GM19099 (cell line): ENCODE measurements around the gene FMN1.

Experiments
- POLR2A ChIP-seq: IDR thresholded peaks from 3 replicates; pipeline ENCODE4 v1.6.1; 2011; ENCODE audit warnings: low read depth; ENCODE audit not compliant: insufficient read length; ENCODE audit errors: extremely low read depth

The FMN1 gene

DNA sequence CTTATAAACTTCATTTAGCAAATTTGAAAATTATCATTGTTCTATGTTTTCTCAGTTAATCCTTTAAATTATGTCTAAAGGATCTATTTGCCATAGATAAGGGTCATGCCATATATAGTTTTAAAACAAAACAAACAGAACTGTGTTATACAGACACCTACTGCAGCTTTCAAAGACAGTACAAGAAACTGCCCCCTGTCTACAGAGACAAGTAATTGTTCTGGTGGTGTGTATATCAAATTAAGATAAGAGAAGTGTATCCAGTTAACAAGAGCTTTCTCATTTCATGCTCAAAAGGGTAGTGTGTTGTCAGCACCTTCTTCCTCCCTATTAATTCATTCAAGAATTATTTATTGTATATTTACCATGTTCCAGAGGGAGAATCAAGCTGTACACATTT is 201.2 kb downstream of the FMN1 start:
- no peak for TF ChIP-seq POLR2A

DNA sequence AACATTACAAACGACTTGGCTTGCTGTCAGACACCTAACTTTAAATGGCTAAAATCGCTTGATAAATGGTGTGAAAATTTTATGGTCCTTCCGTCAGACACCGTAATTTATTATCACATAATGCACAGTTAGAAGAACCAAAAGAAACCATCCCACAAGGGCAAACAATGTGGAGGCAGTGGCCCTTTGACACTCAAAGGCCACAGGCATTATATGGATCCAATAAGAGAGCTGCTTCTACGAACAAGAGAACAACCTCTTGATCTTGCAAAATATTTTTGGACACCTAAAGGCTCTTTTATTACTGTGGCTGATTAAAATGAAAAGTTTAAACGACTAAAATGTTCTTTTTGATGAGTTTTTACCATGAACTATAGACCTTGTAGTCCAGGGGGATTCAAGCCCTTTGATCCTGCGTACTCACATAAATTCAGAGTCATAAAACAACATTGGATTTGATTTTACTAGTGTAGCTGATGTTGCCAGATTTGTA is 202.8 kb downstream of the FMN1 start:
- no peak for TF ChIP-seq POLR2A

DNA sequence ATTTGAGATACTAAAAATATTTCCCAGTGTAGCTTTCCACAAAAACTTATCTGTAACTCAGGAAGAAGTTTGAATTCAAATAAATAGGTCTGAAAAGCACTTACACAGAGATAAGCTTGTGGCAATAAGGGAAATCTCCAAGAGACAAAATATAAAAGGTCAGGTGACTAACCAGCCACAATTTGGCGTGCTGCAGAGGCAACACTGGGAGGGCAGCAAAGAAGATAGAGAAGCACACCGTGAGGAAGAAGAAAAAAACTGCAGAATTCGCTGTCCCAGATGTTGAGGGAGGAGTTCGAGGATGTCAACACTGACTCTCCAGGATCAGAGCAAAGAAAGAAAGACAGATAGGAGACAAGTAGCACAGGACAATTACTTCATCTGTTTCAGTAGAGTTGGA is 204.4 kb downstream of the FMN1 start:
- TF ChIP-seq POLR2A = no peak

DNA sequence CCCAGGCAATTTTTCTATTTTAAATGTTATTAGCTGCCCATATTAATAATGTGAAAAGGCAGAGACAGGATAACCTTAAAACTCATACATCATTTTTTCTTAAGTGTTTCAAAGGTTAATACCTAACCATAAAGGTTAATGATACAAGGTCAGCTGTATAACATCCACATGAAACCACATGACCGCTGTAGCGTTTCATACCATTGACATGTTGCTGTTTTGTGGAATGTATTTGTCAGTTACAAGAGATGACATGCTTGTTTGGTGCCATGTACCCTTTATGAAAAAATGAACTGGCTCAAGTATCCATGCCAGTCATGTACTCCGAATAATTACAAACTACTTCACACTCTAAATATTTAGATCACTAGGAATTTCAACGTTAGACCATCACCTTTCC is 207.4 kb downstream of the FMN1 start:
- no peak for TF ChIP-seq POLR2A

DNA sequence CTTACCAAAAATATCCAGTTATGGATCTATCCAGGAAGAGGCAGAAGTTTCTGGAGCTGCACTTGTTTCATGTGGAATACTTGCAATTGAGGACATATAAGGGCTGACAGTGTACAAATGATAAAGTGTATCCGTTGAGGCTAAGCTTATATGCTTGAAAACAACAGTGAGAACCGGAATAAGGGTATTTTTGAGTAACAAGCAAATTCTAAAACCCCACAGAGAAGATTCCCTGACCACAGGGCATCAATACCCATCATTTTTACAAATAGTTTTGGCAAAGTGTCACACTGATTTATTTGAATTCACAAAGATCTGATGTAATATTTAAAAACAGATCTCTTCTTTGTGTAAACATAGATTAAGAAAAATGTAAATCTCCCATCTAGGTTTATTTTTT is 208.4 kb downstream of the FMN1 start:
- no peak for TF ChIP-seq POLR2A

DNA sequence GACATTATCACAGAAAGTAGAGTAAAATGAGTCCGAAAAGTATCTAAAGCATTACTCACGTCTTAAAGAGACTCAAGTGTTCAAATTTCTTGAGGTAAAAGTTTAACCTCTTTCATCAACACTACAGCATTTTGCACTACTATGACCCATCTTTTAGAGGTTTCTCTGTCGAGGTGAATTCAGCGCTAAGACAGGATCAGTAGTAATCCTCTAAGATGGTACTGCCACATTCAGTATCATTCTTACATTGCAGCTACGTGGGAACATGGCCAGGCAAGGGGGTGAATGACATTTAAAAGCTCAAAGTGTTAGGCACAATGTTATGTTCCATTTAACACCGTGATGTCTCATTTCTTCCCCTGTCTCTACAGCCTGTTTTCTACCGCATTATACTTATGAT is 210.8 kb downstream of the FMN1 start:
- no peak for TF ChIP-seq POLR2A

DNA sequence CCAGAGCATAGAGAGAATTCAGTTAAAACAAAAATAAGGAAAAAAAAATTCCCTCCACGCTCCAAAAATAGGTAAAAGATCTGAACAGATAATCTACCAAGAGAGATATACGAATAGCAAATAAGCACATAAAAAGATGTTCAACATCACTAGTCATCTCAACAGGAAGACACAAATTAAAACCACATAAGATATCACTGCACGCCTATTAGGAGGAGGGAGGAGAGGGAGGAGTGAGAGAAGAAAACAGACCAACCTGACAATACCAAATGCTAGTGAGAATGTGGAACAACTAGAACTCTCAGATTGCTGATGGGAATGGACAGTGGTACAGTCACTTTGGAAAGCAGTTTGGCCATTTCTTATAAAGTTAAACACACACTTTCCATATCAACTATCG is 212.5 kb downstream of the FMN1 start:
- TF ChIP-seq POLR2A = no peak

DNA sequence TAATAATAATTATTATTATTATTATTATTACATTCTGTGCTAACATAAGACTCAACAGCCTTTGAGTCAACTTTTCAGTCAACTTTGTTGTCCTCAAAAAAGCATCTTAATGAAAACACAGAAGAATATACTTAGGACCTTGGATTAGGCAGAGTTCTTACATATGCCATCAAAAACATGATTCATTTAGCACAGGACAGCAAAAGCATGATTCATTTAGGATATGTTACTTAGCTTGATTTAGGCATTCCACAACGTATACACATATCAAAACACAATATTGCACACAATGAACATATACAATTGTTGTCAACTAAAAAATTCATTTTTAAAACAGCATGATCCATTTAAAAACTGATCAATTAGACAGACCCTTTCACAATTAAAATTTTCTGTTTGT is 213.0 kb downstream of the FMN1 start:
- no peak for TF ChIP-seq POLR2A

DNA sequence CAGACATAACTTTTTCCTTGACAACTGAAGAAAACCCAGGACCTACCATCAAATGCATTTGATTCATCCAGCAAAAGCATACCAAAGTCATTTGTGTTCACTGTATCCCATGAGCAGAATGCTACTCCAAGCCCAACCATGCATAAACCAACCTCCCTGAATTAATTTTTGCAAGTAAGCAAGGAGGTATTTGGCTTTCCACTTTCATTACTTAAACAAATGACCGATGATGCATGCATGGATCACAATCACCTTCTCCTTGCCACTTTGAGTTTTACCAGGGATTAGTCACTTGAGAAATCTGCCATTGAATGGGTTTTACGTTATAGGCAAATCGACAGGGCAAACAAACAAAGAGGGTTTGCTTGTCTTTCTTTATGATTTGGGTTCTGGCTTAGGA is 214.8 kb downstream of the FMN1 start:
- no peak for TF ChIP-seq POLR2A

DNA sequence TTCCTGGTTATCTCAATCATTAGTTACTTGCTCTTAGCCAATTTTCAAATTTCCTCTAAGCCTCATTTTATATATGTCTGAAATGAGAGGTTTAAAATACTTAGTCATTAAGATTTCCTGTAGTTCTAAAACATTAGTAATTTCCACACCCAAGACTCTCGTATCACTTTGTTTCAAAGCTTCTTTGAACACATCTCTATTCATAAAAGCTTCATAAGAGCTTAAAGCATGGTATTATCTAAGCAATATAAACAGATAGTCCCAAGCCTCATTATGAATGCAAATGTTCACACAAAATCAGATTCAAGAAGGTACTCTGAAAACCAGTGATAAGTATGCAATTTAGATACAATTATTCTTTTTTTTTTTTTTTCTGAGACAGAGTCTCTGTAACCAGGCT is 217.0 kb downstream of the FMN1 start:
- no peak for TF ChIP-seq POLR2A

DNA sequence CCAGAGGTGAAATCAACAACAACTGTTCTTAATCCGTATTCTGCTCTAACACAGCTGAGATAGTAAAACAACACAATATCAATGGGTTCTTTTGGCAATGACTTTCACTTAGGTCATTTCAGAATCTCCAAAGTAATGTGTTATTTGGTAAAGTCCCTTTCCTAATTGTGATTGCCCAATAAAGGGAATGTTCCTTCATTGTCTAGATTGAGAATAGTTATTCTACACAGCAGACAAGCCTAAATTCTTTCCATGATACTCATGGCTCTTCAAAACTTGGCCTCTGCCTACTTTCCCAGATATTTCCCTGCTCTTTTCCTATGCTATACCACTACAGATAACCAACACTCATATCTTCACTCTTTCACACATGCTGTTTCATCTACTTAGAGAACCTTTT is 219.8 kb downstream of the FMN1 start:
- no peak for TF ChIP-seq POLR2A

DNA sequence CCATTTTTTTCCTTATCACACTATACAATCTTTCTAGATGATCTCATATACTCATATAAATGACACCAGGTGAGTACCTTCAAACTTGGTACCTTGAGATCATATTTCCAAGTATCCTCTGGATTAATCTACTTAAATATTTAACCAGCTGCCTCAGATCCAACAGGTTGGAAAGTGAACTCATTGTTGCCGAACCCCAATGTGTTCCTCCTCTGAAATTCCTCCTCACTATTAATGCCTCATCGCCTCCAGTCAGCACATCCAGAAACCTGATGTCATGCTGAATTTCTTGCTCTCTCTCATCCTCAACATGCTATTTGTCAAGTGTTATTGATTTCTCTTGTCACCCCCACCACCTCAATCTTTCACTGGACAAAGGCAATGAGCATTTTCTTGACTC is 221.8 kb downstream of the FMN1 start:
- TF ChIP-seq POLR2A = no peak

DNA sequence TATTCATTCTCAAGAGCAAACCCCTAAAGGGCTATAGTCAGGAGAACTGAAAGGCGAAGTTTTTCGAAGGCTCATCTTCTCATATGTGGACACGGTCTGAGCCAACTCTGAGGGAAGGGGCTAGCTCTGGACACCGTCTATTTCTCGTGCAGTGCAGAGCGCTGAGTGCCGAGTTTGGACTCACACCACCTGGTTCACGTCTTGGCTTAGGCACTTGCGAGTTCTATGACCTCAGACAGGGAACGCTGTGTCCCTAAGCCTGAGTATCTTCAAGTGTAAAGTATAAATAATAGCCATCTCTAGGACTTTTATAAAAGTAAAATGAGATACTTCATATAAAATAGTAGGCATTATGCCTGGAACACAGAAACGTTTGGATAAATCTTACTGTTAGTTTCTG is 223.7 kb downstream of the FMN1 start:
- TF ChIP-seq POLR2A = no peak

DNA sequence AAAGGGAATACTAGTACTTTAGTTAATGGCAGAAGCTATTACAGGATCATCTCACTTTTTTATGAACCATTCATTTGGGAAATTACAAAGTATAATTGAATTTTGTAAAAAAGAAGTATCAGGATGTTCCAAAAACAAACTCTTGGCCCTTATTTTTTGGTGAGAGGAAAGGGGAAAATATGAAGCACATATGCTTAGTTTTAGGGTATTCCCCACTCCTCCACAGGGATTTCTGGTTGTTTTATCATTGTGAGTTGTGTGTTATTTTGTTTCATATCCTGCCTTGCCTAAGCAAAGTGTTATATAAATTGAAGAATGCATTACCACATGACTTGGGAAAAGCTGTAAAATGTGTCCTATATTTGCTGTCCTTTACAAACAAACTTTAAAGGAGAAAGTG is 227.0 kb downstream of the FMN1 start:
- no peak for TF ChIP-seq POLR2A

DNA sequence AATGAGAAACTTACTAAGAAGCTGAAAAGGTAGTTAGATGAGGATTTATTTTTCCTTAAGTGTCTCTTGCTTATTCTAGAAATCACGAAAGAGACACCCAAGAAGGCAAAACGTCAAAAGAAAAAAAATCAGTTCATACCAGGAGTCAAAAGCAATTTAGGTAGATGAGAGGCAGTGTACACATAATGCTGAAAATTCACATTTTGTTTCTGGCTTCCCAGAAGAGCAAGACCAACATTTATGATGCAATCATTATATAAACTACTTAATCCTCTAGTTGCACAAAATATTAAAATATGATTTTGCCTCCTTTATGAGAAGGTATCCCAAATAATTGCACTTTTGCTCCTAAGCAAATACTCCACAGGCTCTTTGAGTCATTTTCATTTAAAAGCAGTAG is 228.0 kb downstream of the FMN1 start:
- no peak for TF ChIP-seq POLR2A

DNA sequence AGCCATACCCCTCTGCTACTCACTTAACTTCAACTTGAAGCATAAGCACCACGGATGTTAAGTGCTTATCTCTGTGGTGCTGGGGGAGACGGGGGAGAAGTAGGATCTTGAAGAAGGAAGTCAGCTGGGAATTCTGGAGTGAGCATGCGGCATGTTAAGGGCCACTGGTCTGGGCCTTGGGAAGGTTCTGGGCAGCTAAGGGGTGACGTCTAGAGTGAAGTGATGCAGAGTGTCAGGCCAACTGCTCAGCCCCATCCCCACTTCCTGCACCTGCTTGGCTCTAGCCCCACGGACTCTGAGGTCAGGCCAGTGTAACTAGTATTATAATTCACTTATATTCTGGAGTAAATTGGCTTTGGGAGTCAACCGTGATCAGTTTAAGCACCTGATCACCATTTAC is 228.6 kb downstream of the FMN1 start:
- TF ChIP-seq POLR2A = no peak

DNA sequence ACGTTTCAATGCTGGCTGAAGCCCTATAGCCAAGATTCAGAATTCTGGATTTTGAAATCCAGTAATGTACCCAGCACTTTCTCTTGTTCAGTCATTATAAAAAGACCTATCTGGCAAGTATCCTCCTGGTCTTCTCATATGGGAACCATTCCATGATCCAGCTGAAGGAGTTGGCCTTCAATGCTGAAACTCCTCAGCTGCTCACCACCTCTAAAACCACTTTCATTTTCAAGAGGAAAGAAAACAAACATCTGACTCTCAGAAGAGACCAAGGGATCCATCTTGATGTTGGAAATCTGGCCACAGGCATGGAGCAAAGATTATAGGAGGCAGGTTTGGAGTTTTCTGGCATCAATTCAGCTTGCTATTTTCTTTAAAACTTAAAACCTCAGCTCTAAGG is 235.4 kb downstream of the FMN1 start:
- no peak for TF ChIP-seq POLR2A

DNA sequence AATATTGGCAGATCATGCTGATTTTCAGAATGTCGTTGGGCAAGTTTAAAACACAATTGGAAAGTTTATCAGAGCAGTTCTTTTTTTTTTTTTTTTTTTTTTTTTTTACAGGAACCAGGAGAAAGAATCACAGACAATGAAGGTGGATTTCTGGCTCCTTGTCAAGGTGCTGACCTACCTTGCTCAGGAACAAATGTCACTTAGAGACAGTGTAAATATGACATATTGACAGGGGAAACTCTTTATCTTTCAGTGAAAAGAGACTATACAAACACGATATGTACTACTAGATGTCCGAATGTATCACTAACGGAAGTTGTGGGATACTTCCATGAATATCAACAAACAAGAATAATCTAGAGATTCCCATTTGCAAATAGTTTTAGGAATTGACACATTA is 237.3 kb downstream of the FMN1 start:
- TF ChIP-seq POLR2A = no peak
